WTC11 (cell line): Measurements from ENCODE around the gene BHLHE23. TPM values are rescaled to one million over a fixed set of nuclear protein-coding genes. Genes with fewer than 3 reads are reported as not detected.

Experiments
- ATAC-seq: fragments of 200-7000 bp; cut with Tn5 transposase; 2 replicates; pipeline ENCODE4 v1.10.0; 2021; ENCODE audit warnings: mild to moderate bottlenecking, moderate library complexity
- CTCF ChIA-PET: fragments of 300-600 bp; sonication (Branson Sonifier 250); formaldehyde crosslinking; loops from one replicate; lab custom pipeline; 2021; ENCODE audit warnings: antibody characterized with exemption; lab: Charles Lee
- POLR2A ChIA-PET: fragments of 350-600 bp; sonication (Branson Sonifier 250); formaldehyde crosslinking; loops from one replicate; lab custom pipeline; 2021; ENCODE audit warnings: antibody characterized with exemption; lab: Charles Lee
- DNase-seq: peaks from one replicate; pipeline ENCODE4 v3.0.0; 2021; ENCODE audit warnings: low spot score
- H3K27ac Mint-ChIP-seq: 2 replicates; pipeline ENCODE4 v1.8.0; 2021; ENCODE audit warnings: mixed read lengths
- H3K27me3 Mint-ChIP-seq: 2 replicates; pipeline ENCODE4 v1.8.0; 2021; ENCODE audit warnings: low read depth, mild to moderate bottlenecking, moderate library complexity, mixed read lengths
- H3K36me3 Mint-ChIP-seq: 2 replicates; pipeline ENCODE4 v1.8.0; 2021; ENCODE audit warnings: mixed read lengths
- H3K4me1 Mint-ChIP-seq: 2 replicates; pipeline ENCODE4 v1.8.0; 2022; ENCODE audit warnings: mixed read lengths
- H3K4me3 Mint-ChIP-seq: 2 replicates; pipeline ENCODE4 v1.8.0; 2021; ENCODE audit warnings: mild to moderate bottlenecking, moderate library complexity, mixed read lengths
- H3K9me3 Mint-ChIP-seq: 2 replicates; pipeline ENCODE4 v1.8.0; 2021; ENCODE audit warnings: mixed read lengths
- CREM ChIP-seq: sonication (generic); formaldehyde crosslinking; IDR thresholded peaks from 2 replicates; pipeline ENCODE4 v1.8.1; 2022; ENCODE audit warnings: mild to moderate bottlenecking, missing genetic modification reagents, moderate library complexity
- ESRRA ChIP-seq: sonication (generic); formaldehyde crosslinking; IDR thresholded peaks from 2 replicates; pipeline ENCODE4 v1.8.1; 2022; ENCODE audit warnings: mild to moderate bottlenecking, missing genetic modification reagents, borderline replicate concordance
- FOXP1 ChIP-seq: sonication (generic); formaldehyde crosslinking; IDR thresholded peaks from 2 replicates; pipeline ENCODE4 v1.8.0; 2022; ENCODE audit warnings: missing genetic modification reagents, mild to moderate bottlenecking, moderate library complexity, borderline replicate concordance
- MYBL2 ChIP-seq: sonication (generic); formaldehyde crosslinking; IDR thresholded peaks from 2 replicates; pipeline ENCODE4 v1.8.1; 2023; ENCODE audit warnings: mild to moderate bottlenecking, moderate library complexity, missing genetic modification reagents
- NFYB ChIP-seq: sonication (generic); formaldehyde crosslinking; conservative IDR thresholded peaks from 2 replicates; pipeline ENCODE4 v1.8.0; 2022; ENCODE audit warnings: low read depth, missing genetic modification reagents
- OVOL2 ChIP-seq: fragments of 250-450 bp; sonication (Bioruptor Pico); IDR thresholded peaks from 2 replicates; pipeline ENCODE4 v1.9.0; 2021; ENCODE audit warnings: mild to moderate bottlenecking, borderline replicate concordance
- SMAD3 ChIP-seq: sonication (generic); formaldehyde crosslinking; IDR thresholded peaks from 2 replicates; pipeline ENCODE4 v1.8.0; 2022; ENCODE audit warnings: missing genetic modification reagents, mild to moderate bottlenecking, borderline replicate concordance
- SP1 ChIP-seq: sonication (generic); formaldehyde crosslinking; conservative IDR thresholded peaks from 2 replicates; pipeline ENCODE4 v1.8.1; 2022; ENCODE audit warnings: missing genetic modification reagents
- TEAD1 ChIP-seq: sonication (generic); formaldehyde crosslinking; IDR thresholded peaks from 2 replicates; pipeline ENCODE4 v1.8.0; 2022; ENCODE audit warnings: mild to moderate bottlenecking, missing genetic modification reagents
- ZNF121 ChIP-seq: sonication (generic); formaldehyde crosslinking; IDR thresholded peaks from 2 replicates; pipeline ENCODE4 v1.8.0; 2023; ENCODE audit warnings: missing genetic modification reagents
- ZNF219 ChIP-seq: sonication (generic); formaldehyde crosslinking; IDR thresholded peaks from 2 replicates; pipeline ENCODE4 v1.8.0; 2023; ENCODE audit warnings: missing genetic modification reagents, mild to moderate bottlenecking, borderline replicate concordance
- ZNF232 ChIP-seq: sonication (generic); formaldehyde crosslinking; IDR thresholded peaks from 2 replicates; pipeline ENCODE4 v1.8.0; 2022; ENCODE audit warnings: mild to moderate bottlenecking, missing genetic modification reagents
- total RNA-seq: library from RNA; stranded (reverse); gene quantifications from 3 replicates; pipeline ENCODE4 v1.2.3, GENCODE V29; 2021
- TF ChIP-seq, protein P1 (sequence below): sonication (generic); formaldehyde crosslinking; IDR thresholded peaks from 2 replicates; pipeline ENCODE4 v1.8.0; 2022; ENCODE audit warnings: mild to moderate bottlenecking, missing genetic modification reagents
- TF ChIP-seq, protein P2 (sequence below): sonication (generic); formaldehyde crosslinking; conservative IDR thresholded peaks from 2 replicates; pipeline ENCODE4 v1.8.1; 2022; ENCODE audit warnings: mild to moderate bottlenecking, missing genetic modification reagents
- TF ChIP-seq, protein P3 (sequence below): sonication (generic); formaldehyde crosslinking; IDR thresholded peaks from 2 replicates; pipeline ENCODE4 v1.8.1; 2023; ENCODE audit warnings: mild to moderate bottlenecking, missing genetic modification reagents
- TF ChIP-seq, protein P4 (sequence below): sonication (generic); formaldehyde crosslinking; conservative IDR thresholded peaks from 2 replicates; pipeline ENCODE4 v1.8.1; 2023; ENCODE audit warnings: mild to moderate bottlenecking, low read depth, missing genetic modification reagents, moderate library complexity
- TF ChIP-seq, protein P5 (sequence below): sonication (generic); formaldehyde crosslinking; IDR thresholded peaks from 2 replicates; pipeline ENCODE4 v1.8.1; 2022; ENCODE audit warnings: mild to moderate bottlenecking, missing genetic modification reagents, moderate library complexity, borderline replicate concordance

BHLHE23 gene
- total RNA-seq, 1 experiment from 2014 or later, result 1.3 TPM

DNA sequence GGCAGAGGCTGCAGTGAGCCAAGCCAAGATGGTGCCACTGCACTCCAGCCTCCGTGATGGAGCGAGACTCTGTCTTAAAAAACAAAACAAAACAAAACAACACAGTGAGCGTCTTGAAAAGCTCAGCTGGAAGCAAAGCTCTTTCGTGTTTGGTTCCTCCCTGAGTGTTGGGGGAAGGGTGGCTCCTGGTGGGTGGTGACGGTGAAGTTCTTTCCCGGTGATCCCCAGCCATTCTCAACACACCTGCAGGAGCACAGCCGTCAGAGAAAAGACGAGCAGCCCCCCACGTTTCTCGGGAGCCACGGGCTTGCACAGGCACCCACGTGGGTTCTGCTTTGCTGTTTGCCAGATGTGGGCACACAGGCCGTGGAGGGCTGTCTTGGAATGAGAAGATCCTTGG lies 3.2 kb downstream of the BHLHE23 start (continued):
- TF ChIP-seq, protein P1, sequence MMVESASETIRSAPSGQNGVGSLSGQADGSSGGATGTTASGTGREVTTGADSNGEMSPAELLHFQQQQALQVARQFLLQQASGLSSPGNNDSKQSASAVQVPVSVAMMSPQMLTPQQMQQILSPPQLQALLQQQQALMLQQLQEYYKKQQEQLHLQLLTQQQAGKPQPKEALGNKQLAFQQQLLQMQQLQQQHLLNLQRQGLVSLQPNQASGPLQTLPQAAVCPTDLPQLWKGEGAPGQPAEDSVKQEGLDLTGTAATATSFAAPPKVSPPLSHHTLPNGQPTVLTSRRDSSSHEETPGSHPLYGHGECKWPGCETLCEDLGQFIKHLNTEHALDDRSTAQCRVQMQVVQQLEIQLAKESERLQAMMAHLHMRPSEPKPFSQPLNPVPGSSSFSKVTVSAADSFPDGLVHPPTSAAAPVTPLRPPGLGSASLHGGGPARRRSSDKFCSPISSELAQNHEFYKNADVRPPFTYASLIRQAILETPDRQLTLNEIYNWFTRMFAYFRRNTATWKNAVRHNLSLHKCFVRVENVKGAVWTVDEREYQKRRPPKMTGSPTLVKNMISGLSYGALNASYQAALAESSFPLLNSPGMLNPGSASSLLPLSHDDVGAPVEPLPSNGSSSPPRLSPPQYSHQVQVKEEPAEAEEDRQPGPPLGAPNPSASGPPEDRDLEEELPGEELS (CRISPR knock-in tag), result peak; percentile 37; the same call in 1 of the 2 replicates

DNA sequence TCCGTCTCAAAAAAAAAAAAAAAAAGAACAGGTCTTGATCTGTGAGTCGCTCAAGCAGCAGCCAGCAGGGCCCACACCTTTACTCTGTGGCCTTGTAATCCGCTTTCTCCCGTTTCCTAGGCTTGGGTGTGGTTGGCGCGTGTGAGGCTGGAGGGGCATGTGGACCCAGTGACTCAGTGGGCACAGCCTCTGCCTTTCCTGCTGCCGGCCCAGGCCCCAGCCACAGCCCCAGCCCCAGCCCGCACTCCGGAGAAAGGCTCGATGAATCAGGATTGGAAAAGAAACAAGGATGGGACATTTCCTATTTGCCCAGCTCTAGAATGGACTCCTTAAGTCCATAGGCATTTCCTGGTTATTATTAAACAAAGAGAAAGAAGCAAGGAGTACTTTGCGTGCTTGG lies 4.3 kb downstream of the BHLHE23 start:
- Mint-ChIP-seq H3K27me3 (peaks cover 89% of the 10 kb centered on the region), H3K36me3 (no peaks in the 10 kb centered on the region), H3K9me3 (no peaks in the 10 kb centered on the region), H3K27ac (no peak overlapping the region), H3K4me1 (peaks cover 34% of the 10 kb centered on the region), H3K4me3 (no peak overlapping the region)
- TF ChIP-seq OVOL2 (CRISPR knock-in tag) (no peak), ESRRA (CRISPR knock-in tag) (no peak), FOXP1 (no peak)
- TF ChIP-seq, protein P2, sequence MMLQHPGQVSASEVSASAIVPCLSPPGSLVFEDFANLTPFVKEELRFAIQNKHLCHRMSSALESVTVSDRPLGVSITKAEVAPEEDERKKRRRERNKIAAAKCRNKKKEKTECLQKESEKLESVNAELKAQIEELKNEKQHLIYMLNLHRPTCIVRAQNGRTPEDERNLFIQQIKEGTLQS (CRISPR knock-in tag), result no peak
- TF ChIP-seq, protein P3, sequence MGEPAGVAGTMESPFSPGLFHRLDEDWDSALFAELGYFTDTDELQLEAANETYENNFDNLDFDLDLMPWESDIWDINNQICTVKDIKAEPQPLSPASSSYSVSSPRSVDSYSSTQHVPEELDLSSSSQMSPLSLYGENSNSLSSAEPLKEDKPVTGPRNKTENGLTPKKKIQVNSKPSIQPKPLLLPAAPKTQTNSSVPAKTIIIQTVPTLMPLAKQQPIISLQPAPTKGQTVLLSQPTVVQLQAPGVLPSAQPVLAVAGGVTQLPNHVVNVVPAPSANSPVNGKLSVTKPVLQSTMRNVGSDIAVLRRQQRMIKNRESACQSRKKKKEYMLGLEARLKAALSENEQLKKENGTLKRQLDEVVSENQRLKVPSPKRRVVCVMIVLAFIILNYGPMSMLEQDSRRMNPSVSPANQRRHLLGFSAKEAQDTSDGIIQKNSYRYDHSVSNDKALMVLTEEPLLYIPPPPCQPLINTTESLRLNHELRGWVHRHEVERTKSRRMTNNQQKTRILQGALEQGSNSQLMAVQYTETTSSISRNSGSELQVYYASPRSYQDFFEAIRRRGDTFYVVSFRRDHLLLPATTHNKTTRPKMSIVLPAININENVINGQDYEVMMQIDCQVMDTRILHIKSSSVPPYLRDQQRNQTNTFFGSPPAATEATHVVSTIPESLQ, result no peak
- CTCF ChIA-PET, result interaction anchor here (1.6 to 2.3 kb wide), 2 partner anchors 23 to 48 kb away, joined by 5 to 14 read pairs; no protein-coding TSS in a partner anchor
- ATAC-seq (no peak), DNase-seq (no peak)
- POLR2A ChIA-PET, result interaction anchor here (0.7 kb wide), 1 partner anchor 475 kb away, joined by 5 read pairs; no protein-coding TSS in a partner anchor

DNA sequence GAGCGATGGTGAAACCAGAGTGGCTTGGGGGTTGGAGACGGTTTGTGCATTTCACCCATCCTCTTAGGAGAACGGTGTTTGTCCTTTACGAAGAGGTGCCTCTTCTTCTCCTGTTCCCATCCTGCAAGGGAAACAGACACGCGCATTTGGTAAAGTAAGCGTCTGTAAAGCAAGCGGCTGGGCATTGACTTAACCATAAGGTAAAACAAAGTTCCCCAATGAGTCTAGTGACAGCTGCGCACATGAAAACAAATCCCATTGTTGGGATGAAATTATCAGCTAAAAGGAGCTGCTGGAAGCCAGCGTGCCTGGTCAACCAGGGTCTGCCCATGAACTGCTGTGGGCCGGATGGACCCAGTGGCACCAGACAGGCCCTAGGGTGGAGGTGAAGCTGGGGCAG lies 5.8 kb downstream of the BHLHE23 start:
- POLR2A ChIA-PET, result no interaction called here
- no peak for DNase-seq
- Mint-ChIP-seq H3K36me3 (no peaks in the 10 kb centered on the region), H3K9me3 (no peaks in the 10 kb centered on the region), H3K27me3 (peaks cover 77% of the 10 kb centered on the region), H3K27ac (0 out of 2 replicates have a peak overlapping the region, but pooled peaks have one; percentile 65), H3K4me3 (no peak overlapping the region), H3K4me1 (peaks cover 34% of the 10 kb centered on the region)
- CTCF ChIA-PET, result interaction anchor here (0.8 to 1.5 kb wide), 3 partner anchors 29 to 100 kb away, joined by 3 to 9 read pairs (median 3); no protein-coding TSS in a partner anchor
- no peak for TF ChIP-seq TEAD1 (CRISPR knock-in tag)
- TF ChIP-seq, protein P4, sequence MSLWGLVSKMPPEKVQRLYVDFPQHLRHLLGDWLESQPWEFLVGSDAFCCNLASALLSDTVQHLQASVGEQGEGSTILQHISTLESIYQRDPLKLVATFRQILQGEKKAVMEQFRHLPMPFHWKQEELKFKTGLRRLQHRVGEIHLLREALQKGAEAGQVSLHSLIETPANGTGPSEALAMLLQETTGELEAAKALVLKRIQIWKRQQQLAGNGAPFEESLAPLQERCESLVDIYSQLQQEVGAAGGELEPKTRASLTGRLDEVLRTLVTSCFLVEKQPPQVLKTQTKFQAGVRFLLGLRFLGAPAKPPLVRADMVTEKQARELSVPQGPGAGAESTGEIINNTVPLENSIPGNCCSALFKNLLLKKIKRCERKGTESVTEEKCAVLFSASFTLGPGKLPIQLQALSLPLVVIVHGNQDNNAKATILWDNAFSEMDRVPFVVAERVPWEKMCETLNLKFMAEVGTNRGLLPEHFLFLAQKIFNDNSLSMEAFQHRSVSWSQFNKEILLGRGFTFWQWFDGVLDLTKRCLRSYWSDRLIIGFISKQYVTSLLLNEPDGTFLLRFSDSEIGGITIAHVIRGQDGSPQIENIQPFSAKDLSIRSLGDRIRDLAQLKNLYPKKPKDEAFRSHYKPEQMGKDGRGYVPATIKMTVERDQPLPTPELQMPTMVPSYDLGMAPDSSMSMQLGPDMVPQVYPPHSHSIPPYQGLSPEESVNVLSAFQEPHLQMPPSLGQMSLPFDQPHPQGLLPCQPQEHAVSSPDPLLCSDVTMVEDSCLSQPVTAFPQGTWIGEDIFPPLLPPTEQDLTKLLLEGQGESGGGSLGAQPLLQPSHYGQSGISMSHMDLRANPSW (CRISPR knock-in tag), result no peak
- no peak for ATAC-seq

DNA sequence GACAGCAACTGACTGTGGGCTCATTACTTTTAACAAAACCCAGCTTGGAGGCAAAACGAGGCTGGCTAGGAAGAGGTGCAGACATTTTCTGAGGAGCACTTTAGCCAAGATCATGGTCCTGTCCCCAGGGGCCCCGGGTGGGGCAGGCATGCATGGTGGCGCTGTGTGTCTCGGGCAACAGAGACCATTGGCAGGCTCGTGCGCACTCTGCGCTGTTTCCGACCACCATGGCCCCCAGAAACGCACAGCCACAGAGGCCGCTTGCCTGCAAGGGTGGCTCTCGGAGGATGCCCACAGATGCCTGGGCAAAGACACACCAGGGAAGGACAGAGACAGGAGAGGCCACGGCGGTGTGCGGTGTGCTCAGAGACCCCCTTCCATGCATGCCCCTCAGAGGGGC lies 6.7 kb downstream of the BHLHE23 start:
- ATAC-seq, result no peak
- CTCF ChIA-PET, result interaction anchor here (0.7 to 1.8 kb wide), 3 partner anchors 9 to 125 kb away, joined by 3 to 7 read pairs (median 5); no protein-coding TSS in a partner anchor
- H3K36me3 Mint-ChIP-seq, result no peaks in the 10 kb centered on the region
- TF ChIP-seq NFYB (no peak), SMAD3 (CRISPR knock-in tag) (no peak), CREM (CRISPR knock-in tag) (no peak), ZNF232 (CRISPR knock-in tag) (no peak), ZNF121 (CRISPR knock-in tag) (no peak), SP1 (no peak), MYBL2 (CRISPR knock-in tag) (no peak), ZNF219 (CRISPR knock-in tag) (no peak)
- TF ChIP-seq, protein P5, sequence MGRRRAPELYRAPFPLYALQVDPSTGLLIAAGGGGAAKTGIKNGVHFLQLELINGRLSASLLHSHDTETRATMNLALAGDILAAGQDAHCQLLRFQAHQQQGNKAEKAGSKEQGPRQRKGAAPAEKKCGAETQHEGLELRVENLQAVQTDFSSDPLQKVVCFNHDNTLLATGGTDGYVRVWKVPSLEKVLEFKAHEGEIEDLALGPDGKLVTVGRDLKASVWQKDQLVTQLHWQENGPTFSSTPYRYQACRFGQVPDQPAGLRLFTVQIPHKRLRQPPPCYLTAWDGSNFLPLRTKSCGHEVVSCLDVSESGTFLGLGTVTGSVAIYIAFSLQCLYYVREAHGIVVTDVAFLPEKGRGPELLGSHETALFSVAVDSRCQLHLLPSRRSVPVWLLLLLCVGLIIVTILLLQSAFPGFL (CRISPR knock-in tag), result no peak
- TF ChIP-seq, protein P1 (CRISPR knock-in tag), result no peak

More for the DNA sequence above, 6.7 kb downstream of the BHLHE23 start:
- Mint-ChIP-seq H3K4me3 (no peak overlapping the region), H3K27ac (no peak overlapping the region), H3K4me1 (peaks cover 31% of the 10 kb centered on the region), H3K9me3 (no peaks in the 10 kb centered on the region), H3K27me3 (peaks cover 68% of the 10 kb centered on the region)
- DNase-seq, result no peak
- POLR2A ChIA-PET, result no interaction called here
